HG03060 (cell line): ENCODE measurements around the gene KMT2A.
"Not testable (repeated sequence)": the region's sequence is repeated elsewhere in the genome, so short reads cannot be mapped to it uniquely, and the experiment has no call there.

Experiments
- ATAC-seq: cut with Tn5 transposase; IDR thresholded peaks from one replicate; pipeline ENCODE4 v1.9.1; 2021; ENCODE audit warnings: low read depth, moderate number of reproducible peaks; ENCODE audit not compliant: unreplicated experiment

The KMT2A gene

DNA sequence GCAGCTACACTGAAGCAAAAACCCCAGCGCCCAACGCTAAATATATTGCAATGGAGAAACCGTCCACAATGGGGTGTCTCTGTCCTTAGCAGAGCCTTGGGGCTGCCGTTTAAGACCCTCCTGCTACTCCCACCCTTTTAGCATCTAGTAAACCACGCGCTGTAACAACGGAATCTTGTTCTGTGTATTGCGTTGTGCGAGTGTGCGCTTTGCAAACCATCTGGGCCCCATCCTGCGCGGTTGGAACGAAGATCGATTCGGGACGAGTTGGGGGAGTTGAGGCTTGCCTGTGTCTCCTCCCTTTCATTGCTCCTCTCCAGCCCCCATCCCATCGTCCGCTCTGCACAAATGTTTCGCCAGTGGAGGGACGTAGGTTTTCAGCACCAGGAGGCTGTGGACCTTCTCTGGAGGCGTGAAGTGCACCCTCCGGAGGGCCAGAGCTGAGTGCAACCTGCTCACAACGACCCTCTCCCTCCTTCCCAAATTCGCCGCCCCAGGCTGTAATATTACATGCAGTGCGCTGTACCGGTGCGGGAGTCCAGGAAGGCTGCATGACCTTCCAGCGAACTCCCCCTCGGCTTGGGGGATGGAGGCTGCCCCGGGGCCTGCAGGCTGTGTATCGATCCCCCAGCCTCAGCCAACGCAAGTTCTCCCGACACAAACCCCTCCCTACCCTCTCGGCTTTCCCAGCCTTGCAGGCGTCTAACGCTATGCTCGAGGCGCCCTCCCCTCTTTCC is 1.6 kb upstream of the KMT2A start:
- no peak for ATAC-seq

DNA sequence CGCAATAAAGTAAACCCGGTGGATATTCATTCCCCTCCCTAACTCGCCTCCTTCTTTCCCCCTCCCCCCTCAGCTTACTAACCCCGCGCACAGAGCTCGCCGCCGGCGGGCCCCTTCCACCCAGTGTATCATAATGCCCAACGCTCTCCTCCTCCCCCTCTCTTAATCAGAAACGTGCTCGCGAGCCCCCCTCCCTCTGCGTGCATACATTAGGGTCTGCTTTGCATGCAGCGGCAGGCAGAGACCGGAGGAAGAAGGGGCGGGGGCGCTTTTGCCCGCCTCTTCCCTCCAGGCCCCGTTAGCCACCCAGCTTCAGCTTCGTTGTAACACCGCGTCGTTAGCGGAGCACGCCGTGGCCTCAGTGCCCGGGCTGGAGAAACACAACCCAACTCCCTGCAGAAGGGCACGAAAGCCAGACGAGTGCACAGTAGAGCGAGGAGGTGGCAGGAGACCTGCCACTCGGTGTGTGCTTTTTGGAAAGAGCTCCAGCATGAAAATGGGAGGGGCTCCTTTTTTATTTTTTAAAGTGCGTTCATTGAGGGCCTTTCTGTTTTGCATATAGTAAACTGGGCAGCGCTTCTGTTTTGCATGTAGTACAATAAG is 901 bp upstream of the KMT2A start:
- ATAC-seq = peak; percentile 6

DNA sequence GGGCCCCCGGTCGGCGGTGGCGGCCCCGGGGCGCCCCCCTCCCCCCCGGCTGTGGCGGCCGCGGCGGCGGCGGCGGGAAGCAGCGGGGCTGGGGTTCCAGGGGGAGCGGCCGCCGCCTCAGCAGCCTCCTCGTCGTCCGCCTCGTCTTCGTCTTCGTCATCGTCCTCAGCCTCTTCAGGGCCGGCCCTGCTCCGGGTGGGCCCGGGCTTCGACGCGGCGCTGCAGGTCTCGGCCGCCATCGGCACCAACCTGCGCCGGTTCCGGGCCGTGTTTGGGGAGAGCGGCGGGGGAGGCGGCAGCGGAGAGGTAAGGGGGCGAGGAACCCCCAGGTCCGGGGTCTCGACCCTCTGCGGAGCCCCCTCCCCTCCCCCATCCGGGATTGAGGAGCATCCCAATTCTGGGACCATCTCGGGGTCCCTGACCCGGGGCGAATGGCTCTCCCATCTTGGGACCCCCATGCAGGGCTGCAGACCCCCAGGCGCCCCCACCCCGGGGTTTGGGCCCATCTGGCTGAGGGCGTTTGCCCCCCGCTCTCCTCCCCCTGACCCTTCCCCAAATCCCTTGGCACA is 431 bp downstream of the KMT2A start:
- no peak for ATAC-seq

DNA sequence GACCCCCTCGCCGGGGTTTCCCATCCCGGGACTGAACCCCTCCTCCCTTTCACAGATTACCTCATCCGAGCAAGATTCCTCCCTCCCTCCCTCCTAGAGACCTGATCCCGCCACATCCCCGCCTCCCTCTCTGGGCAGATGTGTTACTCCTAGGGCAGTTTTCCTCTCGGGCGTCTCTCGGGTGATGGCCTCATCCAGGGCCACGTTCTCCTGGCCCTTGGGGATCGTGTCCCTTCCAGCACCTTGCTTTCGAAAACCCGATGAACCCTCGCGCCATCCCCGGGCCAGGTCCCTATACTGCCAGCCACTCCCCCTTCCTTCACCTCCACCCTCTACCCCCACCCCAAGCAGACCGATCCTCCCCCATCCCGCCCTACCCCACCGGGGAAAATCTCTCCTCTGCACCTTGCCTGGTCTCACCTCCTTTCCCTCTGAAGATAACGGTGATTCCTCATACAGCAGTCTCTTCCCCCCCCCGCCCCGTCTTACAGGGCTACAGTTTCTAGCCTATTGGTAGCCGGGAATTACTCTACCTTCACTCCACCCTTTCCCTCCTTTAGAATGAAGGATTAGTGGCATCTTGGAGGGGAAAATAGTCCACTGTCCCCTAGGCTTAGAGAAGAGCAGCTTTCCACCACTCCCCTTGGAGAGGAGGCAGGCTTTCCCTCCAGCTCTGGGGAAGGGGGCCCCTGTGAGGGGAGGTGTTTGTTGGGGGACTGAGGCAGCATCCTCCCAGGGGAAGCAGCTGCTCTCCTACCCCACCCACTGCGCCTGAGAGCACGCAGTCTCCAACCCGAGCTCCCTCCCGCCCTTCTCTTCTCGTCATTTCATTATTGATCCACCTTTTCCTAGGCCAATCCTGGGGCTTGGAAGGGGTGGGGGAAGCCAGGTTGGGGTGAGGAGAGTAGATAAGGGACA is 1.2 kb downstream of the KMT2A start:
- no peak for ATAC-seq

DNA sequence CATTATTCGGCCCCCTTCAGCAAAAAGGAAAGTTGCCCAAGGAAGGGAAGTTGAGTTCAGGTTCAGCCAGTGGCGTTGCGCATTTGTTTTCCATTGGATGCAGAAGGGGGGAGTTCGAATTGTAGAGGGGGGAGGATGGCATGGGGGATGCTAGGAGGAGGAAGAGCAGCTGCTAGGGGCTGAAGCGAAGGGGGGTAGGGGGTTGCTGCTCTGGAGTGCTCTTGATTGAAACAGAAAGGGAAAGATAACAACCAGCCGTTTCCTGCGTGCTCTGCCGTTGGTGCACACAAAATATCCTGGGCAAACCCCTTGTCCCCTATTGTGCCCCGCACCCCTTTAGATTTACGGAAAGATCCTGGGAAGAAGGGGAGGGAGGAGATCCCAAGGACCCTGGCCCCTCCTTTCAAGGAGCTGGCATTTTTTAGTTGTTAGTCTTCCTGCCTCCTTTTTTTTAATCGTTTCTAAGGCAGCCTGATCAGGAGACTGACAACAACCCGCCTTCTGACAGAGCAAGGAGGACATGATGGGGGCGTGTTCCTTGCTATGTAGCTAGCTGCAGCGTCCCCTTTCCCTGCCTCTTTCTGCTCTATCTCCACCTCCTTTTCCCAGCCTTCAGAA is 2.1 kb downstream of the KMT2A start:
- ATAC-seq = no peak

DNA sequence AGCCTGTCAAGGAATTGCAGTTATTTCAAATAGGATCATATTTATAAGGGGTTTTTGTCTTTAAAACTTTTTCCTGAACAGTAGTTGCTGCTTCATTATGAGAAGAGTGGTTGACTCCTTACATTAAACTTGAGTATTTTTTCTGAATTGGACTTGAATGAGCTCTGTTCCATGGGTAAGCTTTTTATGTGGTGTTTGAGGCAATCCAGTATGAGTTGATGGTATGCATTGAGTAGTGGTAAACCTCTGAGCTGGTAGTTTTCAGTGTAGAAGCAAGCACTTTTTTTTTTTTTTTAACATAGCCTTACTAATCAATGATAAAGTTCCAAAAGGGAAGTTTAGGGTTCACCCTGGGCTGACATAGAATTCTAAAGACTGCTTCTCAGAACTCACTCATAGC is 3.4 kb downstream of the KMT2A start:
- no peak for ATAC-seq

DNA sequence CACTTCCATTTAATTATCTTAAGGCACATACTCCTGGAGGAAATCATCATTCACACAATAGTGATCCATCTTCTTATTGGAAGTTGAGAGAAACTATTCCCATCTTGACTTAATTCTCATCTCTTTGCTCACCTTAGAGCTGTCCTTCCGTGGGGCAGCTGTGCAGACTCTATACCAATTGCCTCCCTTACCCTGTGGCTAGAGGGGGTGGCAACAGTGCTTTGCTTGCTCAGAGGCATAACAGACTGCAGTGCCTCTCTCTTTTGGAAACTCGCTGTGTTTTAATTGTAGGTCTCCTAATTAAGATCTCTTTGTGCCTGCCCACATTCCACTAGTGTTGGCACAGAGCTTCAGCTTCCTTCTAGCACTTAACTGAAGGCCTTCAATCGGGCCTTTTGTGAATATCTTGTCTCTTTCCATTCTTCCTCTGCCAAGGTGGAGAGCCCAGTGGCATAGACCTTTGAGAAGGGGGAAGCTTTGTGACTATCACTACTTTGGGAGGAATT is 5.5 kb downstream of the KMT2A start:
- ATAC-seq = no peak

DNA sequence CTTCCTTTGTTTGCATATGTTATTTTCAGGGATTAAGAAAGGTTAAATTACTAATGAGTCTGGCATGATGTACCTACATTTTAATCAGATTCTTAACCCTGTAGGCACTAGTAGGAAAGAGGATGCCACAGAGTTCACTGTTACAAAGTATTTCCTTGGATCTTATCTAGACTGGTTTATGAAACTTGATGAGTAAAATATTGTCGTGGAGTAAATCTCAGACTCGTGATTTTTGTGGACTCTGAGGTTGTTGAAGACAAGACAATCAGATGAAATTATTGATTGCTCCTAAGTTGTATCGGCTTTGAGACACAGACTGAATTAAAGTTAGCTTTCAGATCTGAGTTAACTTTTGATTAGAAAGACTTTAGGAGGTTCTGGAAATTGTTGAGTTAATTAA is 6.0 kb downstream of the KMT2A start:
- ATAC-seq = no peak

DNA sequence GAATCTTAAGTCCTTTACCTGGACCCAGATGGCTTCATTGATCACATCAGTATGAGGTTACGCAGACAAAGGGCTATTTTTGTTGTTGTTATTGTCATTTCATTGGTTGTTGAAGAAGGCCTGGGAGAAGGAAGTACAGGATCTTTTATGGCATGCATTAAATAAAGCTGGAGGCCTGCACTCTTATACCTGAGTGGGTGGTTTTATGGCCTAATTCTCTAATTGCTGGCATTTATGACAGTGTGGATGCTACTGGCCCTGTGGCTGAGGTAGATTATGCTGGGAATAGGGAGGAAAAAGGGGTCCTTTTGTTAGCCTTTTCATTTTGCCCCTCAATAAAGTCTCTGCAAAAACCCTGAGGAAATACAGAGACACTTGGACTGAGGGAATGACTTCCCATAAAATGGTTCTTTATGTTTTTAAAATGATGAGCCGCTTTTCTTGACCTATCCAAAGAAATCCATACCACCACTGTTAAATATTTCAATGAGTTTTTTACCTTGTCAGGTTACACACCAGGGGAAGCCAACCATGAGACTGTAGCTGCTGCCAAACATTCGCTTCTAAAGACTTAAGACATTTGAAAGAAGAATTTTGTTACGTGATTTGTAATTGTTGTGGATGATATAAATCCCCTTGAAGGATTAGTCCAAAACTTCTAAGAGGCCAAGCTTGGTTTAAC is 6.8 kb downstream of the KMT2A start:
- no peak for ATAC-seq

DNA sequence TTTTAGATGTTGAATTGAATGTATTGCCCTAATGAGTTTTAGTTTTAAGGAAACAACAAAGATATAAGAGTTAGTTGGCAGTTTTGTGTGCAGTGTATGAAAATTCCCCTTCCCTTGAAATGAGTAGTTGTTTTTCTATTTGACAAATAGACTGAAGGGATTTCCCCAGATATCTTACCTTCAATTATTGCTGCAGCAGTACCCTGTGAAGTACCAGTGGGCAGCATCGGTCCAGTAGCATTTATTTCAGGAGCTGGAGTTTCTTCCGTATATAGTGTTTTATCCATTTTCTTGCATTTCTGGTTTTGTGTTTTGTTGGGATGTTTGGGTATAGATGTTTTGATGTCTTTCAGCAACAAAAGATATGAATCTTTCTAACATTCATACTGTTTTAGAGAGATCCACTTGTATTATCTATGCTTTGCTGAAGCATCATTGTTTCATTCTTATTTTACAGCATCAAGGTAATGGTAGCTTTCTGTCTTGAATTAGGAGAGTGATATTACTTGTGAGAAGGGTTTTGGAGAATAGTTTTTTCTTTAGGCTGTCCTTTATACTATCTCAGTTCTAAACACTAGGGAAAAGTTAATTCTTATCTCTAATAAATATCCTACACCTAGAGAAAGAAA is 7.4 kb downstream of the KMT2A start:
- no peak for ATAC-seq

DNA sequence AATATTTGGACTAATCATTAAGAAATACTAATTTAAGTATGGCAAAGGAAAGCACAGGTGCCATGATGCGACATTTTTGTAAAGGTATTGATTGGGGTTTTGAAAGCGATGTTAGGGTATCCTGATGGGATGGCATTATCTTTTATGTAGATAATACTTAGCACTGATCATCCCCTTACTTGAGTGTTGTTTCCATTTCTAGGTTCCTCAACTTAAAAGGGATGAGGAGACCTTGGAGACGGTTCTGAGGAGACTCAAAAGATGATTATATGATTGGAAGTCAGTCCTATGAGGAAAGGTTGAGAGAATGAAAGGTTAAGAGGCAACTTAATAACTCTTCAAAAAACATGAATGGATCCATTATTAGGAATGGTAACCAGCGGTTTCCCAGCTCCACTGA is 11.1 kb downstream of the KMT2A start:
- no peak for ATAC-seq

DNA sequence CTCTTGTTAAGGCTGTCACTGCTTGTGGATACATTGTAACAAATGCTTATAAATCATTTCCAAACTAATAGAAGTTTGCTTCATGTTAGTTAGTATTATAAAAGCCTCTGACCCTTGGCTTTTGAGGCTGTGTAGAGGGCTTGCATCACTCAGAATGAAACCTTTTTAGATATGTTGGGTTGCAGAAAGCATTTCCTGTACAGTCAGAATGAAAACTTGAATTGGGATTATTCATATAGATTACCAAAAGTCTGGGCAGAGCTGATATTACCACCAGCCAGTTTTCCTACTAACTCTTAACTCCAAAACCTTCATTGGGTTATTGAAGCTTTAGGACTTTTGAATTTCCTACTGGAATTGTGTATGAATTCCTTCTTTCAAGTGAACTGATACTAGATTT is 12.0 kb downstream of the KMT2A start:
- ATAC-seq = peak; percentile 50

DNA sequence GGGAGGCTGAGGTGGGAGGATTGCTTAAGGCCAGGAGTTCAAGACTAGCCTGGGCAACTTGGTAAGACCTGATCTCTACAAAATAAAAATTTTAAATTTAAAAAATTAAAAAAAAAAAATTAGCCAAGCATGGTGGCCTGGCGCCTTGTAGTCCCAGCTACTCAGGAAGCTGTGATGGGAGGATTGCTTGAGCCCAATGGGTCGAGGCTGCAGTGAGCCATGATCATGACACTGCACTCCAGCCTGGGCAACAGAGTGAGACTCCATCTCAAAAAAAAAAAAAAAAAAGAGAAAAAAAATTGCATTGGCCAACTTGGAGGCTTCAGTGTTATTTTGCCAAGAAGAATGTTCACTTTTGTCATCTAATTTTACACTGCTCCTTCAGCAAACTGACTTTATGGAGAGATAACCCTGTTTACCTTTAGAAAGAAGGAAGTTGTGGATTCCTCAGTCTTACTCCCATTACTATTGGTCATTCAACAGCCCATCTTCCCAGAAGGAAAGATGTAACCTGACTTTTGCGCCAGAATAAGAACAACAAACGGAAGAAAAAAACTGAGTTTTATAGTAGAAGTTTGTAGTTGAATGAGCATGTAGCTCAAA is 13.1 kb downstream of the KMT2A start:
- no peak for ATAC-seq

DNA sequence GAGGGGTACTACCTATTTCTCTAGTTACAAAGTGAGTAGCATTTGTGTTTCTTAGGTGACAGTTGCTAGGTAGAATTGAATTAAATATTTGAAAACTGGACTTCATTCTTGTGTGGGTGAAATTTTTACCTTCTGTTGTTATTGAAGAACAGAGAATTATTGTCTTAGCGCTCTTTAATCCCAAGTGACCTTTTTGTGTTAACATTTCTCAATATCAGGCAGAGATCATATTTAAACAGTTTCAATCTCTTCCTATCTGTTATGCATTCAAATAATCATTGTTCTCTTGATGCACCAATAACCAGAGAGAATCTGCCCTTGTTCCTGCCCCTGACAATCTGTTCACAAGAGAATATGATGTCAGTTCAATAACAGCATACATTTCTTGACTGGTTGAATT is 14.2 kb downstream of the KMT2A start:
- no peak for ATAC-seq

DNA sequence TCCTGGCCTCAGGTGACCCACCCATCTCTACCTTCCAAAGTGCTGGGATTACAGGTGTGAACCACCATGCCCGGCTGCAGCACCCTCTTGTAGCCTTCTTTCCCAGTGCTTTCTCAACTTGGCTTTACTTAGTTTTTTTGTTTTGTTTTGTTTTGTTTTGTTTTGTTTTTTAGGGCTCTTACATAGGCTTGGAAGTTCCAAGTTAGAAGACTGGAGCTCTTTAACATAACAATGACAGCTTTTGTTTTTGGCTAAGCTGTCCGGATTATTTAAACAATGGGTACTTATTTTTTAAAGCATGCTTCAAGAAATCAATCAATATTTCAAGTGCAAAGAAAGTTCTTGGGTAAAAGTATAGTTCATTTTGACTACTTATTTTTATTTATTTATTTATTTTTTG is 25.9 kb downstream of the KMT2A start:
- ATAC-seq = no peak

DNA sequence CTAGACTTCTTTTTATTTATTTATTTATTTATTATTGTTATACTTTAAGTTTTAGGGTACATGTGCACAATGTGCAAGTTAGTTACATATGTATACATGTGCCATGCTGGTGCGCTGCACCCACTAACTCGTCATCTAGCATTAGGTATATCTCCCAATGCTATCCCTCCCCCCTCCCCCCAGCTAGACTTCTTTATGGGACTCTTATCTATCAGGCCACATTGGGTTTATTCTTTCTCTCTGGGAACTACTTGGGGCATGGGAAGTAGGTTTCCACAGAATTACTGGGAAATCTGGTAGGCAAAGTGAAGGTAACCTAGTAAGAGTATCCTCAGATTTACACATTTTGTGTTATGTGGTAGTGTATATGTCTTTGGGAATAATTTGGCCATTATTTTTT is 32.7 kb downstream of the KMT2A start:
- not testable (repeated sequence) for ATAC-seq

DNA sequence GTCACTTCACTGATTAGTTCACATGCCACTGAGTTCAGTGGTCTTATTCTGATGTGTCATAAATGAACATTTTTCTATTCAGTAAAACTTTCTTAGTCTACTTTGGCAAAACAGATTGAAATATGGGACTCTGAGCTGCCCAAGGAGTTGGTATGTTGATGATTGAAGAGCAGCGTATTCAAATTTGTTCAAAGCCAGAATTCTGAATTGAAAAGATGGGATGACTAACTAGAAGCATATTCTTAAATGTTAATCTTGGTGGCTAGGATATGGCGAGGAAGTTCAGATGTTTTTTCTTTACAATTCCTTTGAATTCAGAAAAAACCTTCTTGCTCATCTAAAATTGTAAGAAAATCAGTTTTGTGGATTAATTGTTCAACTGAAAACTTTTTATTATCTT is 34.7 kb downstream of the KMT2A start:
- no peak for ATAC-seq

DNA sequence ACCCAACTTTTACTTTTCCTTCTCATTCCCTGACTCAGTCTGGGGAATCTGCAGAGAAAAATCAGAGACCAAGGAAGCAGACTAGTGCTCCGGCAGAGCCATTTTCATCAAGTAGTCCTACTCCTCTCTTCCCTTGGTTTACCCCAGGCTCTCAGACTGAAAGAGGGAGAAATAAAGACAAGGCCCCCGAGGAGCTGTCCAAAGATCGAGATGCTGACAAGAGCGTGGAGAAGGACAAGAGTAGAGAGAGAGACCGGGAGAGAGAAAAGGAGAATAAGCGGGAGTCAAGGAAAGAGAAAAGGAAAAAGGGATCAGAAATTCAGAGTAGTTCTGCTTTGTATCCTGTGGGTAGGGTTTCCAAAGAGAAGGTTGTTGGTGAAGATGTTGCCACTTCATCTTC is 37.2 kb downstream of the KMT2A start:
- no peak for ATAC-seq

DNA sequence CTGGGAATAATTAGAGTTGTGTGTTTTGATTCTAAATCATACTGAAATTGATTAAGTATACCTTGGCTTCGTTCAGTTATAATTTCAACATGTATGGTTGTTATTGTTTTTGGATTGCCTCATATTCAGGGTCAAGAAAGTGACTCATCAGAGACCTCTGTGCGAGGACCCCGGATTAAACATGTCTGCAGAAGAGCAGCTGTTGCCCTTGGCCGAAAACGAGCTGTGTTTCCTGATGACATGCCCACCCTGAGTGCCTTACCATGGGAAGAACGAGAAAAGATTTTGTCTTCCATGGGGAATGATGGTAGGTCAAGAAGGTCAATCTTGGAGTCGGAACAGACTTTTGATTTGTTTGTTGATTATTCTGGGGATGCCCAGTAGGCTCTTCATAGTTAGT is 40.4 kb downstream of the KMT2A start:
- ATAC-seq = no peak
